Stimulated activated CD8-positive, alpha-beta memory T cell treated with anti-CD3 and anti-CD28 coated beads, Interleukin-15, amount 100 ng/mL, for 4 hours (primary cell): ENCODE data around the gene SLC12A8.

ENCODE experiments used
- DNase-seq, 2 donors: peaks; one replicate each; pipeline ENCODE4 v3.0.0-alpha.2; 2020; ENCODE audit warnings: low read depth in 2 of 2

The SLC12A8 gene

DNA sequence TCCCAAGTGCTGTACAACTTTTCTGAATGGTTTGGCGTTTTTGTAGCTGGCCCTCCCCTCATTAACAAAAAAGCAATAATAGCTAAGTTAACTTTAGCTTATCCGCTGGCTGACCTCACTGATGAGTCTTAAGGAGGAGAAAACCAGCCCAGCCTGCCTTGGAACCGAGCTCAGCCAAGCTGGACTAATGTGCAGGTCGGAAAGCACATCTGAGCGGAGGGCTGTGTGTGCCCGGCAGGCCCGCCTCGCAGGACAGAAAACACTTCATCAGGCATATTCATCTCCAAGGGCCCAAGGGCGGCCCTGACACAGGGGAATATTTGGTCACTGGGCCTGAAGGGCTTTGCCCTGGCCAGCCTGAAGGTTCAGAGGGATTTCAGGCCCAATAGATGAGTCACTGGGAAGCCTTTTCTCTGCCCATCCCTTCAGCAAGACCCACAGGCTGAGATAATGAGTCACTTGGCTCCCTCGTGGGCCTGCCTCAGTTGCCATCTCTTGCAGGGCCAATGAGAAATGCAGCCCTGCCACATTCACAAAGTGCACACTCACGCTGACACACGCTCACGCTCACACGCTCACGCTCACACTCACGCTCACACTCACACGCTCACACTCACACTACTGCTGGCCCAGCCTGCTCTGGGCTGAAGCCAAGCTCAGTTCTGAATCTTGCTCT is 75.1 kb downstream of the SLC12A8 start:
- DNase-seq: no peak

DNA sequence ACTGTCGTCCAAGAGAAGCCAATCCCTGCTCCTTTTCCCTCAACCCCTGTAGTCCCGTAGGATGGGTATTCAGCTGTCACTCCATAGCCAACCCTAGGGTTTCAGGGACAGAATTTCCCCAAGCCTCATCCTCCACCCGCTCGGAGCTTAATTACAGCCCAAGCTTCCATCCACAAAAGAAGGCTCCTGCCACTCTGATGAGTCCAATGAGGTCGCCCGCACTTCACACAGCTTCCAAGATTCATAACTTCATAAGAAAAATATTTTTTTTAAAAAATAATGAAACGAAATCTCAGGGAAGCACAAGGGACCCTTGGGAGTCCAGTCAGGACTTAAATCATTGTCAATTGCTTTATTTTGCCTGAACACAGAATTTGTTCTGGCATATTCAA is 75.6 kb downstream of the SLC12A8 start:
- DNase-seq: no peak

DNA sequence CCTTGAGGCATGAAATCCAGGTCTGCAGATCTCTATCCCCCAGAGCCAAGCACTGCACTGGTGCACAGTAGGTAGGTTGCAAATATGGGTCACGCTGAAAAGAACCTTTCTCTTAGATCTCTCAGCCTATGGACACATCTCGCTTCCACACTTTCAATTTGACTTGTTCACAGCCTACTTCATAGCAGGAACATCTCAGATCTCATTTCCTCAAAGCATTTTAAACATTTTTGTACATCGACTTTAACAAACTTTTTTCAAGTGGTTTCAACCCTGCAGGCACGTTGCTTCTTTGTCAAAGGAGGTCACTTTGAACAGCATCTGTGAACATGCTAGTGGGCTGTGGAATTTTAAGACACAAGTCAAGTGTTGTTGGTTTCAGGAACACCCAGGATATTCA is 76.0 kb downstream of the SLC12A8 start:
- DNase-seq: no peak

DNA sequence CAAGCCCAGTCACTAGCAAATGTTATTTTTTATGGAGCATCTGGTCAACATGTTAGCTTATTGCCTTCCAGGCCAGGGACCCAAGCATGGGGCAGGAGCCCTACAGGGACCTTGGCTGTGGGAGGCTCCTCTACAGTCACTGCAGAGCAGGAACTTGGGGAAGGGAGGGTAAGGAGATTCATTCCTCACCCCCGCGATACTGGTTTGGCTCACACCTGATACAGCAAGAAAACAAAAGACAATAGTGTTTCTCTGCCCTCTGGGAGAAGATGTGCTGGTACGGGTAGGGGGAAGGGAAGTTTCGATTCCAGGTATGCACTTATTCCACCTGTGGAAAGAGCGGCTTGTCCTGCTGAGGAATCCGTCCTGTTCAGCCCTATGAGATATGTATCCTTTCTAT is 77.6 kb downstream of the SLC12A8 start:
- DNase-seq: no peak

DNA sequence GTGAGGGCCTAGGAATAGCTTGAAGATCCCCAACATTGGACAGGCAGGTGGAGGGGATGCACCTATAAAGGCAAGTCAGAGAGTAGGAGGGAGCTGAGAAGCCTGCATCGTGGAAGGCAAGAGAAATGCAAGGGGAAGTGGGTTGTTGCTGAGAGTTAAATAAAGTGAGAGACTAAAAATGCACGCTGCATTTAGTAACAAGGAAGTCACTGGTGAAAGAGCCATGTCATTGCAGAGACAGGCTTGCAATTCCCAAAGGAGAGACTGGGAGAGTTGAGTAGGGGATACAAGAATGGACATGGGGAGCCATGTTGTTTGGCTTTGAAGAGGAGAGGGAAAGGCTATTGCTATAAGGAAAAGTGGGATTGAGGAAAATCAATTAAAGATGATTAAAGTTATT is 79.7 kb downstream of the SLC12A8 start:
- DNase-seq: no peak

DNA sequence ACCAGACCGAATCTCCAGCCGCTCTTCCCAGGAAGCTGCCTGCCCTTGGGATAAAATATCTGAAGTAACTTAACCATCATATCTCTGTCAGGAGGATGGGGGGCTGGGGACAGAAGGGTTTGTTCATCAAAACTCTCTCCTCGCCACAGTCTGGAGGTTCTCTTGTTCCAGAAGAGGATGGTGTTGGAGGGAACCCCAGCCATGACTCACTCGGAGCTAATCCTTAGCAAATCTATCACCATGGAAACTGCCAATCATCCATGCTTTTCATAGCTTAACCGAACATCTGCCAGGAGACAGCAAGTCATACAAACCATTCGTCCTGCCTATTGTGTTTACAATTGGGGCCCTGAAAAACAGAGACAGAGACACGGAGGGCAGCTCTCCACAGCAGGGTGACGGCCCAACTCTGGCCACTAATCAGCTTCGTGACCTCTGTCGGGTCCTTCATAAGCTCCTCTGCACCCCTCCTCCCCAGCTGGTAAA is 83.0 kb downstream of the SLC12A8 start:
- DNase-seq: no peak

DNA sequence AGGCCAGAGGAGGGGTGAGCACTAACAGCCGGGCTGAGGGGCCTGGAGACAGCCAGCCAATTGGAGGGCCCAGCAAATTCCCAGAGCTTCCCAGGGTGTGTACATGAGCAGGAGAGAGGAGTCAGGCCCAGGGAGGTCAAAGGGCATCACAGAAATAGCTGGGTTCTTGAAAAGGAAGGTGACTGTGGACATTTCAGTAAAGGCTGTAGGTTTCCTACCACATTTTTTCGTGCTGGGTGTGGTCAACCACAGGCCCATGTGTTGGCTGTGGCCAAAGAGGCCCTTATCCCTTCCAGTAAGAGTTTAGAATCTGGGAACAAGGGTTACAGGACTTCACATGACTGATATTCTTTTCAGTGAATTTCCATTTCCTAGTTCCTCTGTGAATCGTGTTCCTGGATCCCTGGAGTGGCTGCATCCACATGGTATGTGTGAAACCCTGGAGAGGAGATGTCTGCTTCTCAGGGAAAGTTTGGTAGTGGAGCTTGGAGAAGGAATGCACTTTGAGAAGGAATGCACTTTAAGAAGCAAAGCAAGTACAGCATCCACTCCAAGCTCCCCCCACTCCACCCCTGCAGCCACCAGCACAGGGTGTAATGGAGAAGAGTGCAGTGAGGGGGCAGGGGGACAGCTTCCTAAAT is 83.6 kb downstream of the SLC12A8 start:
- no peak for DNase-seq

DNA sequence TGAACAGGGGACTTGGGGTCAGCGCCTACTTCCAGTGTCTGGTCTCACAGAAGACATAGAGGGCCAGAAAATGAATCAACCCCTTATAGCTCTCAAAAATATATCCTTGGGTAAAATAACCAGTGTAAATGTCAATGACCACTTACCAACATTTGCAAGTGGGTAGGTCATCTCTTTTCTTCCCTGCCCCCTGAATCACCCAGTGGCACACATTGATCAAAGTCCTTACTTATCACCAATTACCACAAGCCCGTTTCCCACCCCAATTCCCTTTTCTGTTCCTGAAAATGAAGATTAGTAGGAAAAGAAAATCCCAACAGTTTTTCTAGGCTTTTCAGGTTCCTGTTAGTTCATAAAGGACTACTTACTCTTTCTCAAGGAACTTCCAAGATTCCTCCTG is 86.2 kb downstream of the SLC12A8 start:
- no peak for DNase-seq

DNA sequence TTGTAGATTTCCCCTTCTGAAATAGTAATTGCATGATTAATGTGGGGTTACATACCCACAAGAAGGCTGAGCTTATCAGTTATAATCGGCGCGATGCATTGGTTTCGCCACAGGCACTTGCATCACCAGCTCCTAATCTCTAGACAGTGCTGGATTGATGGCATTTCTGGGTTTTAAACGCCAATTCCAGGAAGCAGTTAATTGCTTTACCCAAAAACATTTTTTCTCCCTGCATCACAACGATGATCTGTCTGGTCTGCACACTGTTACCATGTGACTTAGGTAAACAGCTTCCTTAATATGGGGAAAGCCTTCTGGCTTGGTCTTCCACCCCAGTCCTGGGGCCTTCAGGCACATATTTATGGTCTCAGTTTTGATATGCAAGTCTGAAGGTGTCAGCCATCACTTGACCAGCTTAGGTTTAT is 86.7 kb downstream of the SLC12A8 start:
- DNase-seq: no peak

DNA sequence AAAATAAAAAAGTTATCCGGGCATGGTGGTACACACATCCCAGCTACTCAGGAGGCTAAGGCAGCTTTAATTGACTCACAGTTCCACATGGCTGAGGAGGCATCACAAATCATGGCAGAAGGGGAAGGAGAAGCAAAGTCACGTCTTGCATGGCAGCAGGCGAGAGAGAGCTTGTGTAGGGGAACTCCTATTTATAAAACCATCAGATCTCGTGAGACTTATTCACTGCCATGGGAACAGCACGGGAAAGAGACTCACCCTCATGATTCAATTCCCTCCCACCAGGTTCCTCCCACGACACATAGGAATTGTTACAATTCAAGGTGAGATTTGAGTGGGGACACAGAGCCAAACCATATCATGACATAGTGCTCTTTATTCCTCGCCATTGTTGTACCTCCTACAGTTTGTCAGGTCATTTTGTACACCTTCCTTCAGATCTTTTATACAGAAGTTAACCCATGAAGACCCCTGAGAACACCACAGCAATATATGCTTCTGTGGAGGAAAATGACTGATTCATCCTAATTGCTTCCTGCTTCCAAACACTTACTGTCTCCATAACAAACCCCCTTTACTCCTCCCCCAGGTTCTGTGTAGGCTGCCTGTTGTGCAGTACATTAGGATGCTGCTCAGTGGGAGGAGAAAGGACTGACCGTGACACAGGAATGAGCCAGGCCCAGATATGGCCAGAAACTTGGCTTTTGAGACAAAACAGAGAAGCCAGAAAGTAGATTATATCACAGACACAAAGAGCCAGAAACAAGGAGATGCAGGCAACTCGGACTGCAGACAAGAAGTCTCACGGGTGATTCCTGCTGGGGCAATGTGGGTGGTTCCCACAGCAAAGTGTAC is 88.9 kb downstream of the SLC12A8 start:
- no peak for DNase-seq

DNA sequence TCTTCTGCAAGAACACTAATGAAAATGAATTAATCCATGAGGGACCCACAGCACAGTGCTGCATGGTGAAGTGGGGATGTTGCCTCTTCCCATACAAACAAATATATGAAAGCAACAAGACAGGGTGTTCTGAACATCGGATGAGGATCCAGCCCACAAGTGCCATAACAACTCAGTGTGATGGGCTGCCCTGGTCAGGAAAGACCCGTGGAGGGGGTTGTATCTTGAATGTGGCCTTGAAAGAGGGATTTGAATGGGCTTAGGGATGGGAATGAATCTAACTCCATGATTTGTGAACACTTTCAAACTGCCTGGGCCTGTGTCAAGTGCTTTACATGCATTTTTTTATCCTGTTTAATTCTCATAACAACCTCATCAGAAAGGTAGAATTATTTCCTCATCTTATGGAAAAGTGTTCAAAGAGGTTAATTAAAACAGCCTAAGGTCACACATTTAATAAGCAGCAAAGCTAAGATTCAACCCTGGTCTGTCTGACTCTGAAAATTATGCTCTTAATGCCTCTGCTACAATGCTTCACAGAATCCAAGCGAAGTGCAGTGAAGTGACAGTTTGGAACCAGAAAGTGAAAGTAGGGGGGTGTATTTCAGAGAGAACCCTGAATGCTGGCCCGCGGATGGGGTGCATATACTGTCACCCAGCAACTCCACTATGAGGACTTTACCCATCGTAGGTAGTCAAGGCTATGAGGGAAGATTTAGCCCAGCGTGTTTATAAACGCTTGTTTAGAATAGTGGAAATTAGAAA is 91.1 kb downstream of the SLC12A8 start:
- no peak for DNase-seq

DNA sequence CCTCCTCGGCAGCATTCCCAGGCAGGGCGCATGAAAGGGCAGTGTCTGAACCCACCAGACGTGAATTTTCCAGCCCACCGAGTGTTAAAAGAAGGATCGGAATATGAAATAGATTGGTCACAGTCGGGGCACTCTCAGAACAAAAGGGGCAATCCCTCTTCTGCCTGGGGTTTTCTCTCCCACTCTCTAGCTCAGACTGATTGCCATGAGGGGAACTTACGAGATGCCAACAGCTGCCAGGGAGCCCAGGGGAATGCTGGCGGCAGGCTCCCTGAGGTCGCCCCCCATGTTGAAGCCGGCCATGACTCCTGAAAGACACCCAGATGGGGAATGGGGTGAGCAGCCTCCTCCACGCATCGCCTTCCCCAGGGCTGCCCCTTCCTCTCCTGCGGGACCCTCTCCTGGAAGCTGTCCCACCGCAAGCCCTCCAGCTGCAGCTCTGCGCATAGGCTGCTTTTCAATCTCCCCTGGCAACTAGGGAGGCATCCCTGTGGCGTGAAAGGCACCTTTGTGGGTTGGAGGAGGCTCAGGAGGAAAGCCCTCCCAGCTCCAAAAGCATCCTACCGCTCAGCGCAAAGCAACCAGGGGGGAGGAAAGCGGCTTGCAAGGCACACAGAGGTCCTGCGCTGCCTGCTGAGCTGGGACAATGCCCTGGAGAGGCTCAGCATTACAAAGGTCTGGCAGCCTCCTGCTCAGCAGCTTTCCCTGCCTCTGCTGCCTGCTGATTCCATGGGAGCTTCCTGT is 92.0 kb downstream of the SLC12A8 start:
- no peak for DNase-seq

DNA sequence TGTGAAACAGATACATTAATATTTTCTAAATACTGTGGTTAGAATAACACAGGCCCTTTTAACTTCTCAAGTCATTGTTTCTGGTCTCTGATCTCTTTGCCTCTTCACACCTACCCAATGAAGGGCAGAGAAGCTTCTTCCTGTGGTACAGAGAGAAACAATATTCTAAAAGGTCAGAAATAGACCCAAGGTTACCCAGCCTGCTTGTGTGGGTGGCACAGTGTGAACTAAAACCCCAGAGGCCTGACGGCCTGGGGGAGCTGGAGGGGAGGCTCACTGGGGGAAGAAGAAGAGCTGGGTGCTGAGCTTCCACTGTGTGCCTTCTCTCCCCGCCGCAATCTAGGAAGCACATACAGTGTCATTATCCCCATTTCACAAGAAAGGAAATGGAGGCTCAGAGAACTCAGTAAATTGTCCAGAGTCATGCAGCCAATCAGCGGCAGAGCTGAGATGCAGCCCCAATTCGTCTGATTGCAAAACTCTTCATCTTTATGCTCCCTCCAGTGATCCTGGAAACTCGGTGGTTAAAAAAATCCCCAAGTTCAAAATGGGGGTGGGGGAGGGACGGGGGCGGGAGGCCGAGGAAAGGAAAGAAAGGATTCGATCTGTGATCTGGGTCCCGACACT is 92.7 kb downstream of the SLC12A8 start:
- peak in 1 of 2 donors; percentile 29 for DNase-seq

DNA sequence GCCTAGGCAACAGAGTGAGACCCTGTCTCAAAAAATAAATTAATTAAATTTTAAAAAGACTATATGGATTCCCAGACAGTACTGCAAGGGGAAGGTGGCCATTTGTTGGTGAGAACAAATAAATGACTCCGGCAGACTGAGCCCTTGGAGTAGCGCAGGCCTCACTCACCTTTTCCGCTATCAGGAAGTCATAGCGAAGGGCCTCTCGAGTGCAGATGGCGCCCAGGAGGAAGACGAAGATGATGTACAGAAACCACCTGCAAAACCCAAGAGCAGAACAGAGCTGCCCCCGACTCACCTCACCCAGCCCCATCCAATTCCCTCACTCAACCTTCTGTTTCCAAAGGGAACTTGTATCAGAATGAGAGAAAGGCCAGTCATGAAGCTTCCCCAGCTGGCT is 93.9 kb downstream of the SLC12A8 start:
- no peak for DNase-seq

DNA sequence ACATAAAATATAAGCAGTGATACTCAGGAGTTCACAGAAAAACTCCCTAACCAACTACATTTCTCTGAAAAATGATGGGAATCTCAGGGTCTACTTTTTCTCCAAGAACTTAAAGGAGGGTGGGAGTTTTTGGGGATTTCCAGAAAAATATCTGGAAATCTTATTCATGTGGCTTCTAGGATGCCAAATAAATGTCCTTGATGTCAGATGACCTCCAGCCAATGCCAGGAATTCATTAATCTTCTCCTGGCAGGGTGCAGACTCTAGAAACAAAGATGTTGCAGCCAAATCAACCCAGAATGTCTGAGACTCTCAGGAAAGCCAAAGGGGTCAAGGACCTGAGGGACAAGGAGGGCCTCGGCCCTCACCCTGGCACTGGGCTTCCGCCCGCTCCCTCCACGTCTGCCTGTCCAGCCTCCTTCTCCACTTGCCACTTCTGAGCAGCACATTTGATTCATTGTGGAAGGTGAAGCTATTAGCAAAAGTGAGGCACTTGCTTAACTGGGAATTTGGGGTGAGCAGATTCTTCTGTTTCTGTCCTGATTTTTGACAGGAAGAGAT is 94.8 kb downstream of the SLC12A8 start:
- no peak for DNase-seq

DNA sequence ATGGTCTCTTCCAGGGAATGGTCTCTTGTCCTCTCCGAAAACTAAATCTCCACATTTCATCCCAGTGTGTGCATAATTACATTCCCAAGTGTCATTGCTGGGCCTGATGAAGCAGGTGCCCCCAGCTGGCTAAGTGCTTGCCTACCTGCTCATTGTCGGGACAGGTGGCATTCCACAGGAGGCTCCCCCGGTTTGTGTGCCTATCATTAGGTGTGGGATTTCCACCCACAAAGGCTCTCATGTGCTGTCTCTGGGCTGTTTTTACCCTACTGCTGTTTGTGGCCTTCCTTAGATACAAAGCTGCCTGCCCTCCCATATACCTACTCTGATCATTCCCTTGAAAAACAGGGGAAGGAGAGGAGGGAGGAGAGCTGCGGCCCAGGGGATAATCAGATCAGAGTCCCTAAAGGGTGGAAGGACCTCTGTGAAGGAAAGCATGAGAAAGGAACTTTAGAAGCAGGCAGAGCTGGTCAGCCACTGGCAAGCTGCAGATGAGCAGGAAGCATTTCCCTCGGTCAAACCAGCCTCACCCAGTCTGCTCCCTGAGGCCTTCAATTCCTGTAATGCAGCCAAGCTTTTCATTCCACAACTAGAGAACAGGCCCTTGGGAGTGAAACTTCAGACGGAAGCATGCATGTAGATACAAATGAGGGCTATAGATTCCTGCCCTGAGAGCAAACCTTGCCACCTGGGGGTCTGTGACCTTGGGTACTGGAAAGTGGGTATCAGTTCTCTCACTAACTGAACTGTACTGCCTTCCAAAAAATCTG is 96.1 kb downstream of the SLC12A8 start:
- no peak for DNase-seq

DNA sequence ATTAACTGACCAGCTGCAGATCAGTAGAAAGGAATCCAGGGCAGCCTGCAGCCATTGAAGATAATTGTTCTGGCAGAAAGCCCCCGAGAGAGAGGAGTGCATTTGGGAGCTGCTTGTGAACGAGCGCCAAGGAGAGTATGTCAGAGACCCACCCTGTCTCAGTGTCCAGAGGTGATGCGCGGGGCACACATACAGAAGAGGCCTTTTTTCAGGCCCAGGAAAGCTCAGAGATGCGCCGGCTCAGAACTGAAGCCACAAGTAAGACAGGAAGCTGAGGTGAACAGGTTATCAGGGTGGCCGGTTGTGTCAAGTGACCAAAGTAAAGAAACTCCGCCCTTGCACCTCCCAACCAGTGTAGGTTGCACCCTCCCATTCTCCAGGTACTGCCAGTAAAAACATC is 96.9 kb downstream of the SLC12A8 start:
- DNase-seq: no peak

DNA sequence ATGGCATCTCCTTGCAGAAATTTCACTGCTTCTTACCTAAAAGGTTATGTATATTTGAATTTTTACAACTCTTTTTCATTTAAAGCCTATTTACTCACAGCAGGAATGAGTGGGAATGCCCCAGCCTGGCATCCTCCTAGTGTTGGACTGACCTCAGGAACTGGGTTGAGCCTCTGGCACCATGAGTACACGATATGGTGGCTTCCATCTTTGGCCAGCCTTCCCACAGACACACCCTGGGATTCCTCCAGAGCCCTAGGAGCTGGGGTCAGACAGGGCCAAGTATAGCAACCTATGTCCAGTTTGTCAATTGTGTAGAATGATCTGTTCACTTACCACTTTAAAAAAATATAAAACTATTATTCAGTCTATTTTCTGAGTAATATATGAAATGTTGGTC is 99.6 kb downstream of the SLC12A8 start:
- no peak for DNase-seq

DNA sequence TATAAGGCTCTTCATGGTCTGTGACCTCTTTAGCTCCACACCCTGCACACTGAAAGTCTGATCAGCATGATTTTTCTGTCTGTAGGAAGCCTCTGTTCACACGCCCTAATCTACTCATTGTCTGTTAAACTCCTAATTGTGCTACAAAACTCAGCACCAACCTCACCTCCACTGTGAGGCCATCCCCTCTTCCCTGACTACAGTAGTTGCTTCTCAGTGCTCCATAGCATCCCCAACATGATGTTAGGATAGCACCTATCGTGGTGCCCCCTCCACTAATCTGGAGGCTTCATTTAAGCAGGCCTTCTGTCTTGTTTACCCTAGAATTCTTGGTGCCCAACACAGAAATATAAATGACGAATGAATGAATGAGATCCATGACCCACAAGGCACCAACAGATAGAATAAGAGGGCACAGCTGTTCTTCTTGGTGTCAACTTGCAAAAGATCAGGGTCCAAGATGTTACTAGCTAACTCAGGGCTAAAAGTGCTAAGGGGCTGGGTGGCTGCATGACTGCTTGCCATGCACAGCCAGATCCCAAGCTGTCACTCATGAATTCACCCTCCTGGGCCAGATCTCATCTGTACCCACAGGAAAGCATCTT is 101.6 kb downstream of the SLC12A8 start:
- DNase-seq: no peak
